Limb (tissue), 2 donors: ENCODE data around the gene PALD1.

Experiments
- DNase-seq, 2 donors: peaks; one replicate each; pipeline ENCODE4 v3.0.0-alpha.2; 2016; ENCODE audit errors: extremely low spot score in 2 of 2

The PALD1 gene

DNA sequence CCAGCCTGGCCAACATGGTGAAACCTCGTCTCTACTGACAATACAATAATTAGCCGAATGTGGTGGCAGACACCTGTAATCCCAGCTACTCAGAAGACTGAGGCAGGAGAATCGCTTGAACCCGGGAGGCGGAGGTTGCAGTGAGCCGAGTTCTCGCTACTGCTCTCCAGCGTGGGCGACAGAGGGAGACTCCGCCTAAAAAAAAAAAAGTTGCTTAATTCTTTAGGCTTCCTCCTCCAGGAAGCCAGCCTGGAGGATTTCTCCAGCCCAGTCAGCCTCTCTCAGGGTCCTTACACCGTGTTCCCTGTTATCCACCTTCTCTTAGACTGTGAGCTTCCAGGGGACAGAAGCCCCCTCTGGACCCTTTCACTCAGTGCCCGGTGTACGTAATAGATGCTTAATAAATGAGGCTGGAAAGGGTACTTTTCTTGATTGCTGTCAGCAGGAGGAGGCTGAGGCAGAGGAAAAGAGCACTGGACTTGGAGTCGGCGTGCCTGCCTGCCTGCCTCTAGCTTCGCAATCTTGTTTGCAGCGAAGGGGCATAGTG is 20.7 kb upstream of the PALD1 start:
- no peak for DNase-seq

DNA sequence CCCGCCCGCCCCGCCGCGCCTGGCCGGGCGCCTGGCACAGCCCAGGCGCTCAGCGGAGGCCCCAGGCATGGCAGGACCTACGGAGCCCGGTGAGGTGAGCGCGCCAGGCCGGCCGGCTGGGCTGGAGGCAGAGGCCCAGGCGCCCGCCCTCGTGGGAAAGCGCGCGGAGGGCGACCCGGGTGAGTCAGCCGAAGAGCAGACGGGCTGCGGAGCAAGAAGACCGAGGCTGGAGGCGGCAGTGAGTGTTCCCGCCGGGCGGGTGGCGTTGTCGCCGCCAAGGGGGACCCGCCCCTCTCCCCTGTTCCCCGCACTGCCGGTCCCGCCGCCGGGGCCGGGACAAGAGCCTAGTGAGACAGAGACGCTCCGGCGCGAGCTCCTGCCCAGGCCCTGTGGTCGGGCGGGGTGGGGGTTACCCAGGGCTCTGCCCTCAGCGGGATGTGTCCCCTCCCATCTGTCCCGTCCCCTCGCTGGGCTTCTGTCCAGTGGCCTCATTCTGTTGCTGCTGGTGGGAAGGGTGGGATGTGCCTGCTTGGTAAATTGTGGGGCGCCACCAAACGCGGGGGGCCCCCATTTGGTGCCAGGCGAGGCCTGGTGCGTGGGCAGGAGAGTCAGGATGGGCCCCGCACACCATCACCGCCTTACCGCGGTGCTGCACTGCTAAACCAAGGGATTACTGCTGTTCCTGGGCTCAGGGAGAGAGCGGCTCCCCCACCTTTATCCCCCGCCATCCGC is 20.1 kb upstream of the PALD1 start:
- DNase-seq = peak in 1 of 2 donors; percentile 66

DNA sequence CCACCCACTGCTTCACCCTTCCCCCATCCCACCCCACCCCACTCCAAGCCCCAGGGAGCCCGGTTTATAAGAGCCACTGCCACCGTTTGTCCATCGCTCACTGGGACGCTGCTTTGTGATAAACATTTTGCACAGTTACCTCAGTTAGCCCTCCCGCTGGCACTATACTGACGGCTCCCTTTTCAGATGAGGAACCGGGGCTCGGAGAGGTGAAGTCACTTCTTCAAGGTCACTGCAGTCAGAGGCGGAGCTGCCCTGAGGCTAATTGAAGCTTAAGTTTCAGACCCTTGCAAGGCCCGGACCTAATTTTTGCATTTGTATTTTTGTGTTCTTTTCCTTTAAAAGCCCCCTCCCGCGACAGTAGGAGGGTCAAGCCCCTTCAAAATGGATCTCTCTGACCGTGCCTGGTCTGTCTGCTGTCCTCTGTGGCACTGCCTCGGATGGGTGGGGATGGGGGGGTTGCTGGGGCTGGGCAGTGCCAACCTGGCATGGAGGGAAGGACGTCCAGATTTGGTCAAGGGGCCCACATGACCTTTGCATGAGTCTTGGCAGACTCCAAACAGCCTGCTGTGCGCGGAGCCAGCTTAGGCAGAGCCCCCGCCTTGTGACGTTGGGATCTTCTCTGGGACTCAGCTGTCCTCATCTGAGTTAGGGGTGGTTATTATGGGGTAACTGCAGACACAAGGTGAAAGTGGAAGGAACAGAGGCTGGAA is 19.4 kb upstream of the PALD1 start:
- DNase-seq = no peak

DNA sequence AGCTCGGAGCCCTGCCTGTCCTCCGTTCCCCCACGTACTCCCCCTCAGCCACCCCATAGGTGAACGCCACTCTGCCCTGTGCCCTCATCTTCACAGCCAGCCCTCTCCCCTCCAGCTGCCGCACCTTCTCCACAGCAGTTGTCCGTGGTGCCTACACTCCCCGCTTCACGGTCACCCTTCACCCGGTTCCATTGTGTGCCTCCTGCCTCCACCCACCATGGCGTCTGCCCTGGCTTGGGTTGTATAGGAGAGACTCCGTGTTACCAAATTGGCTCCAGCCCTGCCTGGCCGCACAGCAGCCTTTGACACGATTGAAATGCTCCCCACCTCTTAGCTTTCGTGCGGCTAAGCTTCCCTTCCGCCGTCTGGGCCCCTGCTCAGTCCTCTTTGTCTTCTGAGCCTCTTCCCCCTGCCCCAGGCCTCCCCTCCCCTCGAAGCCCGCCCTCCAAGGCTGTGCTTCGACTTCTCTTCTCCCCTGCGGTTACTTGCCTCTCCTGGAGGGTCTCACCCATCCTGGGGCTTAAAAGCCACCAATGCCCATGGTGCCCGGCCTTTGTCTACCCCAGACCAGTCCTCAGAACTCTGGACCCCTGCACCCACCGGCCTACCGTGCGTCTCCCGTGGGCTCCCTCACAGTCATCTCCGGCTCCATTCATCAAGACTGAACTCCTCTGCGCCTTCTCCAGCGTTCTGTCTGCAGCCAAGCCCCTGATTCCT is 18.6 kb upstream of the PALD1 start:
- no peak for DNase-seq

DNA sequence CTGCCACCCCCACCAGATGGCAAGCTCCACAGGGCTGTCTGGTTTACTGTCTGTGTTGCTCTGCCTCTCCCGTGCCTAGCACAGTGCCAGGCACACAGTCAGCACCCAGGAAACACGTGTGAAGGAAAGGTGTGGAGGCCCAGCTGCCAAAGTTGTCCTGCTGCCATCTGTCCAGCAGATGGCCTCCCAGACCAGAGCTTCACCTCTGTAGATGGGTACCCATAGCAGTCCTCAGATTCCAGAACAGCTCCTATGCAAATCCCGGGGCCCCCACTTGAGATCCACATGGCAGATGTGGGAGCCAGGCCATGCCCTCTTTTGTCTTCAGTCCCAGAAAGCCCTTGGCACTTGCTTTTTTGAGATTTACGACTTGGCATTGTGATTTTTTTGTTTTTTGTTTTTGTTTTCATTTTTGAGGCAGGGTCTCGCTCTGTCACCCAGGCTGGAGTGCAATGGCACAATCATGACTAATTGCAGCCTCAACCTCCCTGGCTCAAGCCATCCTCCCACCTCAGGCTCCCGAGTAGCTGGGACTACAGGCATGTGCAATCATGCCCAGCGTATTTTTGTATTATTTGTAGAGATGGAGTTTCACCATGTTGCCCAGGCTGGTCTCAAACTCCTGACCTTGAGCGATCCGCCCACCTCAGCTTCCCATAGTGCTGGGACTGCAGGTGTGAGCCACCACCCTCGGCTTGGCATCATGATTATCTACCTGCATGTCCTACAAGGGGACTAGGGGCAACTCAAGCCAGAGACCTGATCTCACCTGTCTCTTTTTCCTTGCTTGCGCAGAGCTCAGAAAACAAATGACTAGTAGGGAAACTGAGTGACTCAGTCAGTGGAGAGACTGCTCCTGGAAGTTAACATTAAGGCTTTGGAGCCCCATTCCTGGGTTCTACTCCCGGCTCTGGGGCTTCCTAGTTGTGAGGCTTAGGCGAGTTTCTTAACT is 16.9 kb upstream of the PALD1 start:
- DNase-seq = peak; percentile 61 to 63

DNA sequence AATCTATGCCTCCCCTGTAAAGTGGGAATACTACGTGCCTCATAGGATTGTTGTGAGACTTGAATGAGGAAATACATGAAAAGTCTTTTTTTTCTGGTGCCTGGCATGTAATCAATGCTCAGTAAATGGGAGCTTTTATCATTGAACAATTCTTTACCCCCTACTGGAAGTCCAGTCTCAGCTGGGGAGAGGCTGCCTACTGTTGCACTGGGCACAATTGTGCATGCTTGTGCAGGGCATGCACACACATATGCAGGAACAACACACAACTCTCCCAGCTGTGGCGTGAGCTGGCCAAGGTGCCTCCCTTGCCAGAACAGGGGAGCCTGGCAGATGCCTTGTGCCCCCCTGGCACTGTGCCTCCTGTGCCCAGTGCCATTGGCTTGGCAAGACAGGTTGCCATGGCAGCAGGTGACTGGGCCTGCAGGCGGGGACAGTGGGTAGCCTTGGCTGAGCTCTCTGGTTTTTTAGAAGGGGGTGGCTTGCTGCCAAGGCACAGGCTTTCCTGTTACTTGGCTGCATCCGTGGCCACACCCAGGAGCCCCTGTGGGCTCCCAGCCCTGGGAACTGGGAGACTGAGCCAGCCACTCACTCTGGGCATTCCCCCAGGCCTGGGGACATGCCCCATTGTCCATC is 16.1 kb upstream of the PALD1 start:
- DNase-seq = peak; percentile 49 to 73

DNA sequence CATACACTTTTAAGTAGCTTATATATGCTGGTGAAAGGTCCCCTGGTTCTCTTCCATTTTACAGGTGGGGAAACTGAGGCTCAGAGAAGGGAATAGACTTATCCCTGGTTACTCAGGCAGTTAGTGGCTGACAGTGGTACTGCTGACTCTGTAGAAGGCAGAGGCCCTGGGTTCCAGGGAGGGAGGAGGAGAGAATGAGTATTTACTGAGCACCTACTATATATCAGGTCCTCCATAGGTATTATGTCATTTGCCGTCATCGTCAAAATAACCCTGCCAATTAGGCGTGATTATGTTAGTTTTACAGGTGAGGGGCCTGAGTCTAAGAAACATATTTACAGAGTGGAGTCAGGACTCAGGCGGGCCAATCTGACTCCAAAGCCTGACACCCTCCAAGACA is 13.3 kb upstream of the PALD1 start:
- DNase-seq = no peak

DNA sequence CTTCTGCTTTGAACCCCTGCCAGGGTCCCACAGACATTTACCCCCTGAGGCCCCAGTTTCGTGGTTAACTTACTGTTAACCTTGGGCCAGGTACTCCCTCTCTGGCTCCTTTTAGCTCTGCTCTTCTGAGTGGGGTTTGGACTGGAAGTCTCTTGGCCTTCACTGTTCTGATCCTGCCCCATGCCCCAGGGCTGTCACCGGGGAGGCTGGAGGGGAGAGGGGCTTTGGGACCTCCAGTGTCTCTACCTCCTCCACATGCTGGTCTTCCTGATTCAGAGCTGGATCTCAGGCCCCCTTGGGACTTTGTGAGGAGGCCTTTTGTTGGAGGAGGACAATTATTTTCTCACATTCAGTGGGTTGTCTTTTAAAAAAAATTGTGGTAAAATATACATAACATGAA is 12.7 kb upstream of the PALD1 start:
- DNase-seq = no peak

DNA sequence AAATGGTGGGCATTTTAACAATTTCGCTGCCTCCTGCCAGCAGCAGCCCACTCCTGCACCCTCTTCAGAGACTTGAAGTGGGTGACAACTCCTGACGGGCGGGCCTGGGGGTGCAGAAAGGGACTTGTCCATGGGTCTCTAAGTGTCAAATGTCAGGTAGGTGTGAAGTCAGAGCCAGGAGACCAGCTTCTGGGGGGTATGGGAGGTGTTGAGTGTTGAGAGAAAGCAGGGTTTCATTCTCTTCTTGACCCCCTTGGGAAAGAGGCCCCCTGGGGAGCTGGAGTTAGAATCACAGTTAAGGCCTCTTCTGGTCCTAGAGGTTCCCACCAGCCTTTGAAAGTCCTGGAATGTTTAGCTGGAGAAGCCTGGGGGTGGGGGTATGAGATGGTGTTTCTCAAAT is 11.6 kb upstream of the PALD1 start:
- DNase-seq = no peak

DNA sequence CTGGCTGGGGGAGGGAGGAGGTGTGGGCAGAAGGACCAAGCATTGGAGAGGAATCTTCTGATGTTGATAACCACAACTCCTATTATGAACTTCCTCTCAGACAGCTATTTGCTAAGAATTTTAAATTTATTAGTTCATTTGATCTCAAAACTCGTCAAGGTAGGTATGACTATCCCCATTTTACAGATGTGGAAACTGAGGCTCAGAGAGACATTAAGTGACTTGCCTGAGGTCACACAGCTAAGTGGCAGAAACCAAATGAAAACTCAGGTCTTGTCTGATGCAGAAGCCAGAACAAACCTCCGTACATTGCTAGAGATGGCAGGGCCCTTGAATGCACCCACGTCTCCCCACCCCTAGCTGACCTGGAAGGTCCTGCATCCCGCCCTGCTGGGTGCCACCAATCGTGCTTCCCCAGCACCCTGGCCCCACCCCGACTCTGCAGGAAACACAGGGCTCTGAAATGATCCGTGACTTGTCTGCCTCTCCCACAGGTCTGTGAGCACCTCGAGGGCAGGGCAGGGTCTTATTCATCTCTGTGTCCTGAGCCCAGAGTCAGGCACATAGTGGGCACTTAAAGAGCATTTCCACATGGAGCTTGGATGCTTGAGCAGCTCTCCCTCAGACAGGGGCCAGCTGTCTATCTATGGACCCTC is 5.6 kb upstream of the PALD1 start:
- DNase-seq = no peak

DNA sequence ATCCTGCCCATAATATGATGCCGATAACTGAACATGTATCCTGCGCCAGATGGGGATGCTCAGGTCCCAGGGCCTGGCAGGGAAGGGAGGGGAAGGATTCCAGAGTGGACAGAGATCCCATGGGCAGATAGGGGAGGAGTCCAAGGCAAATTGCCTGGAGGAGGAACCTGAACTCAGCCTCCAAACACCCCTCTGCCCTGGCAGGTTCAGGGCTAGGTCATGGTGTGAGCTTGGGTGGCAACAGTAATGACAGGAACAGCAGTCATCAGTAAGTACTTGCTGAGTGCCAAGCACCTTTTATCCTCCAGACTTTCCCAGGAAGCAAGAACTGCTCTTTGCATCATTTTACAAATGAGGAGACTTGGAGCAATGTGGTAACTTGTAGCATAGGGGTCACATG is 3.8 kb upstream of the PALD1 start:
- DNase-seq = peak in 1 of 2 donors; percentile 55

DNA sequence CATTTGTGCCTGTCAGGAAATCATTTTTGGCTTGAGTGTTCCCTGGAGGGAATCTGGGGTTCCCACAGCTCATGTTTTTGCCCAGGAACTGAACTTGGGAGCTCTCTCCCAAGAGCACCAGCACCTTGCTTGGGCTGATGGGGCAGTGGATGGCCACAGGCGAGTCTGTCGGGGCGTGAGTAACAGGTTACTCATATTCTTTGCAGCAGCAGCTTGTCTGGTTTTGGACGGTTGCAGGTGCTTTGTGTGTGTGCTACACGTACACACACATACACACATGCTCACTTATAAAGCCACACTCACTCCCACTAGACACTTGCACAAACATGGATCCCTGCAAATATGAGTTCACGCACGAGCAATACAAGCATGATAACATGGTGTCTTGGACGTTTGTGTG is 2.9 kb upstream of the PALD1 start:
- DNase-seq = no peak

DNA sequence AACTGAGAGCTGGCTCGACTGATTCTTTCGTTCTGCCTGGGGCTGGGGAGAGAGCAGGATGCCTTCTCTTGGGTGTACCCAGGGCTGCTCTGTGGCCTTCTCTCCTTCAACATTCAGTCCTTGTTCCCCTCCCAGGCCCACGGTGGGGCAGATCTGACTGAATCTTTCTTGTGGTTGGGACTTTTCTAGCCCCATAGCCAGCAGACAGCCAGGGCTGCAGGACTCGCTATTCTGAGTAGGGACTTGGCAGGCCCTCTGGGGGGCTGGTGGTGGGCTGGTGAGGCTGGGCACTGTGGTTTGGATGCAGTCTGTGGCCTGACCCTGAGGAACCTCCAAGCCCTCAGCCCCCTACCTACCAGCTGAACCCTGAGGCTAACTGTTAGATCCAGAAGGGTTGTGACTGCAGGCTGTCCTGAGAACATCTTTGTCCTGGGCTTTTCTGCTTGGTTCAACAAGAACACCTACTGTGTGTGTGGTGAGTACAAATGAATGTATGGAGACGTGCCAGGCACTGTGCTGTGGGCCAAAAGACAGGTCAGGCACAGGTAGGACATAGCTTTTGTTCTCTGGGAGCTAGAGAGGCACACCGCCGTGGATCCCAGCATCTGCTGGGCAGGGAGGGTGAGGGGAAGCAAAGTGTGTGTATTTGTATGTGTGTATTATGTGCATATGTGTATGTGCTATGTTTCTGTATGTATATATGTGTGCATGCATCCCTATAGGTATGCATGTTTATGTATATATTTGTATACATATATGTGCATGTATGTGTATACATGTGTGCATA is 2.1 kb upstream of the PALD1 start:
- DNase-seq = peak in 1 of 2 donors; percentile 21

DNA sequence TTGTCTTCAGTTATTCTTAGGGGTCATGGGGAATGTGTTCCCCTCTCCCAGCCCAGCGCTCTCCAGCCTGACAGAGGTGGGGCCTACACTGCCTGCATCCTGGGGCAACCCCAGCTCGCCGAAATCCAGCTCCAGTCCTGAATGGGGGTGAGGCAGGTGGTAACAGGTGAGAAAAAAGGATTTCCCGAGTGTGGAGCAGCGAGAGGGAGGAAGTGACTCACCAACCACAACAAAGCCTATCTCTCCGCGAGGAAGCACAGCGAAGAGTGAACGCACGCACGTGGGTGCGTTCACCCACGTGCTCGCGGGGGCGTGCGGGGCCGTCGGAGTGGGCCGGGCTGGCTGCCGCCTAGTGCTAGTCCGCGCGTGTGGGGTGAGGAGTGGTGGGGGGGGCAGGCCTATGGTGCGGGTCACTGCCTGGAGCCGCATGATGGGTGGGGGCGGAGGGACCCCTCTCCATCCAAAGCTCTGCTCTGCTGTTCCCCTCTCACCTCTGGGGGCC is 855 bp upstream of the PALD1 start:
- DNase-seq = peak in 1 of 2 donors; percentile 62

DNA sequence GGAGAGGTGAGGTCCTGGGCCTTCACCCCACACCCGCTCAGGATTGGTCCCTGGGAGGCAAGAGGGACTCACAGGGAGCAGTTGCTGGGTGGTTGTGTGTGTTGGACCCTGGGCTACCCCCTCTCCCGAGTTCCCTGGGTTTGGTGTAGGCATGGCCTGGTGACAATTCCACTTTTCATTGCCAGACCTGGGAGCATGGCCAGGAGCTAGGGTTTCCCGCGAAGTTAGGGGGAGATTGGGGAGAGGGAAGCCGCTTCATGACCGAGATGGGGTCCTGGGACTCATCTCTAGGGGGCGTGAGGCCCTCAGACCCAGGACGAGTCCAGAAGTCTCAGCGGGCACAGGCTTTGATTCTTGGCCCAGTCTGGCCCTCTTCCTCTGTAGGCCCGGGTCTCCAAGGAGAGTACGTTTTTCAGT is 606 bp downstream of the PALD1 start:
- no peak for DNase-seq

DNA sequence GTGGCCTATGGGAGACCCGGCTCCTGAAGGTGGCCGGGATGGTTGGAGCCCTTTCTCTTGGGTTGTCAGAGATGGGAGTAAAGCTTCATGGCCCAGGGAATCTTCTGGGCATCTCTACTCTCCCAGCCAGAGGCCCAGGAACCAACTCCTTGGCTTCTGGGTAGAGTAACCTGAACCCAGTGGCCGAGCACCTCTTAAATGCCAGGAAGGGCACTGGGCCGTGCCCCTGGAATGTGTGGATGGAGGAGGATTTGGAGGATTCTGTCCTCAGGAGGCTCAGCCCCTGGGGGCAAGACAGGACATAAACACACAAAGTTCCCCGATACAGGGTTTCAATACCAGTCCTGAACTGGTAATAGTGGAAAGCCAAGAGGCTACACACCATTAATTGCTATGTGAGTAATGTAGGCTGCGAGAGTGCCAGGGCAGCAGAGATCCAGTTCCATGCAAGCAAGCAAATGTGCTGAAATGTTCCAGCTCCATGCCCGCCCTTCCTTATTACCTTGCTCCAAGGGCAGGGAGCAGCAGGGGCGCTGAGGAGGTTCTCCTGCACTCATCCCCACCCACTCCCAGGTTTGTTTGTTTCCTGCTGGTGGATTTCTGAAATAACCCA is 1.2 kb downstream of the PALD1 start:
- DNase-seq = peak in 1 of 2 donors; percentile 26

DNA sequence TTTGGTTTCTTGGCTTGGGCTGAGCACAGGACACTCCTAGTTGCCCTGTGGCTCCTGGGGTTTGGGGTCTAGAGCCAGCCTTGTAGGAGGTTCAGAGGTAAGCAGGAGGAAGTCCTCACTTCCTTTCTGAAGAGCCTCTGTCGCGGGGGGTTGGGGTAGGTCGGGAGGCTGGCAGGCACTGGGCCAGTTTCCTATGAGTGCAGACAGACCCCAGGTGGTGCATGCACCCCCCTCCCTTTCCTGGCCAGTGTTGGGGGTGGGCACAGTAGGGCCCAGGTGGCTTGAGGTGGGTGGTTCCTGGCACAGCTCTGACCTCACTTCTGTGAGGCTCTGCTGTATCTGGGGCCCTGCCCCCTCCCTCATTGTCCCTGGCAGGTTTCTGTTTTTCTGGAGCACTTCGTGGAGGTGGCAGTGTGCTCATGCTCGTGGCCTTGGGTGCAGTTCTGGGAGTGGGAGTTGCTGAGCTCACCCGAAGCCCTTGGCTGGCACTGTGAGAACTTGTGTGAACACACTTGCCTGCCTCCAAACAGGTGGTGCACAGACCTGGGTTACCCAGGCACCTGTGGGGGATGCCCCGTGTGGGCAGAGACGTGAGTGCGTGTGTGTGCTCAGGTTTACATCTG is 1.8 kb downstream of the PALD1 start:
- DNase-seq = peak in 1 of 2 donors; percentile 40

DNA sequence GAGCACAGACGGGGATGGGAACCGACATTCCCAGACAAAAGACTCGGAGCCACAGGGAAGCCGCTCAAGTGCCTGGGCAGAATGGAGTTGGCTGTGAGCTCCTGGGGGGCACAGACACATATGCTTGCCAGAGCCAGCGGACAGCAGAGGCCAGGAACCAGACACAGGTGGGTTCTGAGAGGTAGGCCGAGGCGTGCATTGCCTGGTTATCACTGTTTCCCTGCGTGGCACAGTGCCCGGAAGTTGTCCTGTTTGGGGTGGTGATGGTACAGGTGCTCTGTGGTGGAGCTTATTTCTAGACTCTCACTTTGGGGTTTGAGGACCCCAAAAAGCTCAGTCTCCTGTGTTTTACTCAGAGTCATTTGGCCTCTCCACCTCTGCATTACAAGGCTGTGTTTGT is 2.5 kb downstream of the PALD1 start:
- DNase-seq = no peak
